Neural cell (in vitro differentiated cells): ENCODE results near the gene RNF148.

Experiments used
- EP300 ChIP-seq: fragments of 450-650 bp; conservative IDR thresholded peaks from 2 replicates; pipeline ENCODE4 v1.6.1; 2014; ENCODE audit warnings: antibody characterized with exemption, mild to moderate bottlenecking, moderate library complexity; ENCODE audit not compliant: poor library complexity, severe bottlenecking
- EZH2 ChIP-seq: fragments of 200-600, 300-800 bp; shearing (Covaris generic), sonication (generic); IDR thresholded peaks from 2 replicates; pipeline ENCODE4 v1.6.1; 2014; ENCODE audit warnings: antibody characterized with exemption, low read length, borderline replicate concordance, mild to moderate bottlenecking; ENCODE audit not compliant: insufficient read depth, poor library complexity, severe bottlenecking
- POLR2AphosphoS5 ChIP-seq: IDR thresholded peaks from 2 replicates; pipeline ENCODE4 v1.6.1; 2012
- TAF1 ChIP-seq: IDR thresholded peaks from 2 replicates; pipeline ENCODE4 v1.6.1; 2012; ENCODE audit warnings: low read depth
- TF ChIP-seq, protein P1 (sequence below): fragments of 450-650 bp; IDR thresholded peaks from 2 replicates; pipeline ENCODE4 v1.5.1; 2014; ENCODE audit warnings: antibody characterized with exemption, mild to moderate bottlenecking, moderate library complexity; ENCODE audit not compliant: poor library complexity, severe bottlenecking
- TF ChIP-seq, protein P2 (sequence below): IDR thresholded peaks from 2 replicates; pipeline ENCODE4 v1.6.1; 2012; ENCODE audit warnings: borderline replicate concordance

DNA sequence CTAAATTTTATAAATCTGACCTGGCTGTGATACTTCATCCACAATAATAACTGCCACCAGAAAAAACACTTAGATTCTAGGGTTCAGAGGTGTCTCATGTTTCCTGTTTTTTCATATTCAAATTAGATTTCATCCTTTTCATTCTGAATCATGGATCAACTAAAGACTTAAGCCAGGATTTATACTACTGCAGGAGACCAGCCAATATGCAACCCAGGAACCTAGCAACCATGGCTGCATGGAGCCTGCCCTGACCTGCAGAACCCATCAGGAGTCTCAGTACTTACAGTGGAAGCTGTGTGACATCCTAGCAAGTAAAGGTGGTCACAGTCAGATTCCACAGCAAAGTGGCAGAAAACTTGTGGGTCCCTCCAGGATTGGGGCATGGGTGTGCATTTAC, 40.5 kb upstream of the RNF148 start:
- TF ChIP-seq, protein P1, sequence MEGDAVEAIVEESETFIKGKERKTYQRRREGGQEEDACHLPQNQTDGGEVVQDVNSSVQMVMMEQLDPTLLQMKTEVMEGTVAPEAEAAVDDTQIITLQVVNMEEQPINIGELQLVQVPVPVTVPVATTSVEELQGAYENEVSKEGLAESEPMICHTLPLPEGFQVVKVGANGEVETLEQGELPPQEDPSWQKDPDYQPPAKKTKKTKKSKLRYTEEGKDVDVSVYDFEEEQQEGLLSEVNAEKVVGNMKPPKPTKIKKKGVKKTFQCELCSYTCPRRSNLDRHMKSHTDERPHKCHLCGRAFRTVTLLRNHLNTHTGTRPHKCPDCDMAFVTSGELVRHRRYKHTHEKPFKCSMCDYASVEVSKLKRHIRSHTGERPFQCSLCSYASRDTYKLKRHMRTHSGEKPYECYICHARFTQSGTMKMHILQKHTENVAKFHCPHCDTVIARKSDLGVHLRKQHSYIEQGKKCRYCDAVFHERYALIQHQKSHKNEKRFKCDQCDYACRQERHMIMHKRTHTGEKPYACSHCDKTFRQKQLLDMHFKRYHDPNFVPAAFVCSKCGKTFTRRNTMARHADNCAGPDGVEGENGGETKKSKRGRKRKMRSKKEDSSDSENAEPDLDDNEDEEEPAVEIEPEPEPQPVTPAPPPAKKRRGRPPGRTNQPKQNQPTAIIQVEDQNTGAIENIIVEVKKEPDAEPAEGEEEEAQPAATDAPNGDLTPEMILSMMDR: no peak
- TF ChIP-seq TAF1: no peak
- no peak for TF ChIP-seq EZH2
- TF ChIP-seq EP300: no peak
- no peak for TF ChIP-seq POLR2AphosphoS5
- TF ChIP-seq, protein P2, sequence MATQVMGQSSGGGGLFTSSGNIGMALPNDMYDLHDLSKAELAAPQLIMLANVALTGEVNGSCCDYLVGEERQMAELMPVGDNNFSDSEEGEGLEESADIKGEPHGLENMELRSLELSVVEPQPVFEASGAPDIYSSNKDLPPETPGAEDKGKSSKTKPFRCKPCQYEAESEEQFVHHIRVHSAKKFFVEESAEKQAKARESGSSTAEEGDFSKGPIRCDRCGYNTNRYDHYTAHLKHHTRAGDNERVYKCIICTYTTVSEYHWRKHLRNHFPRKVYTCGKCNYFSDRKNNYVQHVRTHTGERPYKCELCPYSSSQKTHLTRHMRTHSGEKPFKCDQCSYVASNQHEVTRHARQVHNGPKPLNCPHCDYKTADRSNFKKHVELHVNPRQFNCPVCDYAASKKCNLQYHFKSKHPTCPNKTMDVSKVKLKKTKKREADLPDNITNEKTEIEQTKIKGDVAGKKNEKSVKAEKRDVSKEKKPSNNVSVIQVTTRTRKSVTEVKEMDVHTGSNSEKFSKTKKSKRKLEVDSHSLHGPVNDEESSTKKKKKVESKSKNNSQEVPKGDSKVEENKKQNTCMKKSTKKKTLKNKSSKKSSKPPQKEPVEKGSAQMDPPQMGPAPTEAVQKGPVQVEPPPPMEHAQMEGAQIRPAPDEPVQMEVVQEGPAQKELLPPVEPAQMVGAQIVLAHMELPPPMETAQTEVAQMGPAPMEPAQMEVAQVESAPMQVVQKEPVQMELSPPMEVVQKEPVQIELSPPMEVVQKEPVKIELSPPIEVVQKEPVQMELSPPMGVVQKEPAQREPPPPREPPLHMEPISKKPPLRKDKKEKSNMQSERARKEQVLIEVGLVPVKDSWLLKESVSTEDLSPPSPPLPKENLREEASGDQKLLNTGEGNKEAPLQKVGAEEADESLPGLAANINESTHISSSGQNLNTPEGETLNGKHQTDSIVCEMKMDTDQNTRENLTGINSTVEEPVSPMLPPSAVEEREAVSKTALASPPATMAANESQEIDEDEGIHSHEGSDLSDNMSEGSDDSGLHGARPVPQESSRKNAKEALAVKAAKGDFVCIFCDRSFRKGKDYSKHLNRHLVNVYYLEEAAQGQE: no peak
